Osteoblast (primary cell): ENCODE measurements around the gene VPS37B. TPM values are rescaled to one million over a fixed set of nuclear protein-coding genes. Genes with fewer than 3 reads are reported as not detected.

Source experiments
- DNase-seq: peaks from one replicate; pipeline ENCODE4 v3.0.0; 2011; ENCODE audit warnings: low spot score, mixed read lengths; ENCODE audit not compliant: insufficient read length; ENCODE audit errors: missing footprints
- H2AFZ ChIP-seq: 2 replicates; pipeline ENCODE4 v1.6.0; 2011; ENCODE audit warnings: mild to moderate bottlenecking, low read length
- H3K27ac ChIP-seq: 2 replicates; pipeline ENCODE4 v1.5.1; 2011; ENCODE audit warnings: mild to moderate bottlenecking, low read depth, low read length, moderate library complexity
- H3K27me3 ChIP-seq: 2 replicates; pipeline ENCODE4 v1.6.0; 2012; ENCODE audit warnings: mild to moderate bottlenecking, control low read depth, inconsistent platforms, low read length, moderate library complexity; ENCODE audit not compliant: insufficient read depth
- H3K36me3 ChIP-seq: 2 replicates; pipeline ENCODE4 v1.5.1; 2011; ENCODE audit warnings: mild to moderate bottlenecking, low read length, control low read depth, moderate library complexity; ENCODE audit not compliant: insufficient read depth
- H3K4me1 ChIP-seq: 2 replicates; pipeline ENCODE4 v1.5.1; 2011; ENCODE audit warnings: mild to moderate bottlenecking, low read length, control low read depth, moderate library complexity; ENCODE audit not compliant: insufficient read depth
- H3K4me2 ChIP-seq: 2 replicates; pipeline ENCODE4 v1.6.0; 2011; ENCODE audit warnings: mild to moderate bottlenecking, low read length; ENCODE audit not compliant: insufficient read depth
- H3K4me3 ChIP-seq: fragments of 200-600 bp; sonication (generic); 3 replicates; pipeline ENCODE4 v1.5.1; 2012; ENCODE audit warnings: mild to moderate bottlenecking, low read length, inconsistent platforms; ENCODE audit not compliant: insufficient read depth
- H3K79me2 ChIP-seq: 2 replicates; pipeline ENCODE4 v1.6.0; 2012; ENCODE audit warnings: mild to moderate bottlenecking, low read length, control low read depth, inconsistent platforms; ENCODE audit not compliant: insufficient read depth
- H3K9me3 ChIP-seq: 2 replicates; pipeline ENCODE4 v1.5.1; 2011; ENCODE audit warnings: low read depth, low read length, control low read depth
- H4K20me1 ChIP-seq: 2 replicates; pipeline ENCODE4 v1.6.0; 2012; ENCODE audit warnings: mild to moderate bottlenecking, low read length, control low read depth; ENCODE audit not compliant: insufficient read depth
- CTCF ChIP-seq: IDR thresholded peaks from 2 replicates; pipeline ENCODE4 v1.5.1; 2011; ENCODE audit warnings: mild to moderate bottlenecking, low read depth, low read length, moderate library complexity; ENCODE audit errors: extremely low read depth
- total RNA-seq: library from RNA; depleted of rRNA; stranded (reverse); fragments of >200 nt; gene quantifications from 2 replicates; pipeline ENCODE4 v1.2.3, GENCODE V29; 2012

The VPS37B gene
- total RNA-seq, 1 donor: 19.2 TPM

GRCh38 chr12:122935318-122935717 lies 39.4 kb upstream of the VPS37B start:
- Histone ChIP-seq H3K36me3 (peaks cover 20% of the 10 kb centered on the region), H3K27me3 (no peaks in the 10 kb centered on the region), H4K20me1 (no peaks in the 10 kb centered on the region), H3K4me2 (no peak overlapping the region), H3K27ac (no peak overlapping the region), H3K9me3 (no peaks in the 10 kb centered on the region), H3K79me2 (no peaks in the 10 kb centered on the region), H2AFZ (no peak overlapping the region), H3K4me3 (no peak overlapping the region), H3K4me1 (no peaks in the 10 kb centered on the region)
- DNase-seq: no peak
- TF ChIP-seq CTCF: no peak

DNA sequence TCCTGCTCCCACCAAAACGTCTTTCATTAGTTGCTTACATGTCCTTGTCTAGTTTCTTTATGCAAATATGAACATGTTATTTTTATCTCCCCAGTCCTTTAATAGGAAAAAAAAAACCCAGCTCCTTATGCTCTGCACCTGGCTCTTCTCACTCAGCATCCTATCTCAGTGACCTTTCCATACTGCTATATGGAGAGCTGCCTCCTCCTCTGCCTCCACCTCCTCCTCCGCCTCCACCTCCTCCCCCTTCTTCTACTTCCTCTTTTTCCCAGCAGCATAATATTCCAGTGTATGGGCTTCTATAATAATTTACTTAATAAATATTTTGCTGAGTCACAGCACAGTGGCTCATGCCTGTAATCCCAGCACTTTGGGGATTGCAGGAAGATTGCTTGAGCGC lies 38.8 kb upstream of the VPS37B start:
- Histone ChIP-seq H3K27ac (no peak overlapping the region), H3K79me2 (no peaks in the 10 kb centered on the region), H2AFZ (no peak overlapping the region), H3K36me3 (peaks cover 17% of the 10 kb centered on the region), H4K20me1 (no peaks in the 10 kb centered on the region), H3K4me3 (no peak overlapping the region), H3K27me3 (no peaks in the 10 kb centered on the region), H3K4me1 (no peaks in the 10 kb centered on the region), H3K4me2 (no peak overlapping the region), H3K9me3 (no peaks in the 10 kb centered on the region)
- no peak for TF ChIP-seq CTCF
- no peak for DNase-seq

- Histone ChIP-seq H2AFZ (no peak overlapping the region), H3K27ac (no peak overlapping the region), H4K20me1 (no peaks in the 10 kb centered on the region), H3K4me3 (no peak overlapping the region), H3K27me3 (no peaks in the 10 kb centered on the region), H3K4me2 (no peak overlapping the region), H3K36me3 (peaks cover 12% of the 10 kb centered on the region), H3K4me1 (no peaks in the 10 kb centered on the region), H3K79me2 (no peaks in the 10 kb centered on the region), H3K9me3 (no peaks in the 10 kb centered on the region)
- no peak for TF ChIP-seq CTCF
- DNase-seq: no peak
Measured at GRCh38 chr12:122932207-122932606, 36.3 kb upstream of the VPS37B start.

DNA sequence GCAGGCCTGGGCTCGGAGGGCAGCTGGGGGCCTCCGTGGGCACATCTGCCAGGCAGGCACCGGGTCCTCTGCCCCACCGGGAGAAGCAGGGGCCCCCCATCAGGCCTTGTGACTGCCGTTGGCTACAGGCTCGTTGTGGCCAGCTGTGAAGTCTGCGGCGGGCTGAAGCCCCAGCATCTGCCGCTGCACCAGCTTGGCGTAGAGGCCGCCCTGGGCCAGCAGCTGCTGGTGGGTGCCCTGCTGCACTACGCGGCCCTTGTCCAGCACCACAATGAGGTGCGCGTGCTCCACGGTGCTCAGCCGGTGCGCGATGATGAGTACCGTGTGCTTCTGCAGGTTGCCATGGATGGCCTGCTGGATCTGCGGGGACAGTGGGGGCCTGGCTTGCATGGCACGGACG lies 33.9 kb upstream of the VPS37B start:
- no peaks in the 10 kb centered on the region for H3K79me2 ChIP-seq
- H3K4me3 ChIP-seq: no peak overlapping the region
- H4K20me1 ChIP-seq: no peaks in the 10 kb centered on the region
- no peak for TF ChIP-seq CTCF
- peaks cover 8% of the 10 kb centered on the region for H3K36me3 ChIP-seq
- H3K27me3 ChIP-seq: no peaks in the 10 kb centered on the region
- H2AFZ ChIP-seq: no peak overlapping the region
- no peak overlapping the region for H3K27ac ChIP-seq
- H3K4me2 ChIP-seq: no peak overlapping the region
- H3K9me3 ChIP-seq: no peaks in the 10 kb centered on the region
- DNase-seq: no peak
- no peaks in the 10 kb centered on the region for H3K4me1 ChIP-seq
